H1 (cell line): ENCODE data around the gene CEP44. TPM values are rescaled to one million over a fixed set of nuclear protein-coding genes. Genes with fewer than 3 reads are reported as not detected.

ENCODE experiments used
- CTCF ChIA-PET: fragments of 300-600 bp; sonication (Branson Sonifier 250); formaldehyde crosslinking; loops from one replicate; lab custom pipeline; 2021; ENCODE audit not compliant: partially characterized antibody; lab: Charles Lee
- POLR2A ChIA-PET: fragments of 300-600 bp; sonication (Branson Sonifier 250); formaldehyde crosslinking; loops from one replicate; lab custom pipeline; 2021; ENCODE audit warnings: inconsistent platforms; ENCODE audit not compliant: partially characterized antibody; lab: Charles Lee
- DNase-seq, 2 experiments: peaks; one replicate each; pipeline versions ENCODE4 v3.0.0 to v3.0.0-alpha.2; 2010 to 2022; ENCODE audit warnings: low spot score in 2 of 2, low read depth in 1 of 2, mixed read lengths in 1 of 2
- FAIRE-seq: peaks from 2 replicates; lab custom pipeline; 2011; peaks lifted over from hg19 to GRCh38; lab: Jason Lieb, UNC
- H2AFZ ChIP-seq: 2 replicates; pipeline ENCODE4 v1.8.1; 2012; ENCODE audit warnings: low read length, inconsistent platforms
- H2AK5ac ChIP-seq: 2 replicates; pipeline ENCODE4 v1.6.1; 2013; ENCODE audit warnings: low read depth, low read length
- H2BK120ac ChIP-seq: replicated peaks from 2 replicates; pipeline ENCODE3; 2013; ENCODE audit warnings: low read depth, low read length, inconsistent platforms
- H2BK12ac ChIP-seq: 2 replicates; pipeline ENCODE4 v1.6.1; 2013; ENCODE audit warnings: low read depth, low read length
- H2BK15ac ChIP-seq: 2 replicates; pipeline ENCODE4 v1.6.1; 2013; ENCODE audit warnings: low read length
- H2BK20ac ChIP-seq: 2 replicates; pipeline ENCODE4 v1.6.1; 2013; ENCODE audit warnings: low read length
- H2BK5ac ChIP-seq: 2 replicates; pipeline ENCODE4 v1.6.1; 2013; ENCODE audit warnings: low read depth, low read length
- H3K14ac ChIP-seq: 2 replicates; pipeline ENCODE4 v1.6.1; 2013; ENCODE audit warnings: inconsistent platforms; ENCODE audit not compliant: insufficient read length
- H3K18ac ChIP-seq: 2 replicates; pipeline ENCODE4 v1.6.1; 2013; ENCODE audit warnings: low read length; ENCODE audit errors: extremely low read depth
- H3K23ac ChIP-seq: 2 replicates; pipeline ENCODE4 v1.6.1; 2013; ENCODE audit warnings: inconsistent platforms; ENCODE audit not compliant: insufficient read length
- H3K23me2 ChIP-seq: 2 replicates; pipeline ENCODE4 v1.6.1; 2013; ENCODE audit warnings: low read depth, low read length
- H3K27ac ChIP-seq: 2 replicates; pipeline ENCODE4 v1.6.1; 2011; ENCODE audit warnings: low read depth, low read length, inconsistent platforms
- H3K27me3 ChIP-seq, 4 experiments: replicated peaks in 1 of 4; 1 replicate in 1 of 4; 2 replicates in 3 of 4; pipeline versions ENCODE4 v1.6.1 to v1.8.1; 2011 to 2013; ENCODE audit warnings: low read length in 3 of 4, mild to moderate bottlenecking in 3 of 4, inconsistent platforms in 2 of 4, mixed read lengths in 2 of 4, moderate library complexity in 1 of 4; ENCODE audit not compliant: control insufficient read depth in 3 of 4, insufficient read depth in 3 of 4; ENCODE audit errors: extremely low read depth in 1 of 4
- H3K36me3 ChIP-seq, 4 experiments: 2 replicates each; pipeline versions ENCODE4 v1.6.1 to v1.8.1; 2011 to 2013; ENCODE audit warnings: mild to moderate bottlenecking in 4 of 4, low read length in 3 of 4, moderate library complexity in 2 of 4, control low read depth in 1 of 4, inconsistent platforms in 1 of 4; ENCODE audit not compliant: insufficient read depth in 4 of 4, control insufficient read depth in 2 of 4
- H3K4ac ChIP-seq: replicated peaks from 2 replicates; pipeline ENCODE3; 2013; ENCODE audit warnings: low read length, low read depth, mixed read lengths, inconsistent platforms; ENCODE audit not compliant: insufficient read length
- H3K4me1 ChIP-seq, 4 experiments: replicated peaks in 1 of 4; 1 replicate in 1 of 4; 2 replicates in 3 of 4; pipeline versions ENCODE4 v1.6.1 to v1.8.1; 2011 to 2013; ENCODE audit warnings: low read length in 3 of 4, inconsistent platforms in 2 of 4, mixed read lengths in 1 of 4; ENCODE audit not compliant: insufficient read depth in 4 of 4, control insufficient read depth in 3 of 4
- H3K4me2 ChIP-seq, 2 experiments: 2 replicates each; pipeline versions ENCODE4 v1.6.1 to v1.8.1; 2011 to 2013; ENCODE audit warnings: low read depth in 2 of 2, low read length in 2 of 2, control low read depth in 1 of 2, inconsistent platforms in 1 of 2, mild to moderate bottlenecking in 1 of 2; ENCODE audit not compliant: insufficient read depth in 1 of 2
- H3K4me3 ChIP-seq, 4 experiments: fragments of 200-600, 300-600 bp in 1 of 4; sonication (generic), shearing (Covaris generic), sonication (Bioruptor Twin) in 1 of 4; 2 replicates each; pipeline versions ENCODE4 v1.5.1 to v1.8.1; 2011 to 2016; ENCODE audit warnings: low read length in 4 of 4, low read depth in 3 of 4, control low read depth in 2 of 4, inconsistent platforms in 2 of 4, mild to moderate bottlenecking in 2 of 4, mixed read lengths in 1 of 4, moderate library complexity in 1 of 4; ENCODE audit not compliant: insufficient read depth in 2 of 4; ENCODE audit errors: extremely low read depth in 1 of 4
- H3K56ac ChIP-seq: replicated peaks from 2 replicates; pipeline ENCODE3; 2013; ENCODE audit warnings: low read depth, mild to moderate bottlenecking, mixed read lengths, low read length, inconsistent platforms; ENCODE audit not compliant: insufficient read length
- H3K79me1 ChIP-seq: 2 replicates; pipeline ENCODE4 v1.6.1; 2013; ENCODE audit warnings: low read depth, low read length, control low read depth
- H3K79me2 ChIP-seq, 2 experiments: 2 replicates each; pipeline versions ENCODE4 v1.6.1 to v1.8.1; 2012 to 2013; ENCODE audit warnings: low read length in 2 of 2, mild to moderate bottlenecking in 2 of 2, inconsistent platforms in 1 of 2; ENCODE audit not compliant: insufficient read depth in 2 of 2, control insufficient read depth in 1 of 2
- H3K9ac ChIP-seq, 4 experiments: replicated peaks in 1 of 4; 1 replicate in 1 of 4; 2 replicates in 3 of 4; pipeline versions ENCODE4 v1.6.1 to v1.8.1; 2011 to 2013; ENCODE audit warnings: low read depth in 3 of 4, low read length in 3 of 4, control low read depth in 2 of 4, mild to moderate bottlenecking in 2 of 4, moderate library complexity in 2 of 4, inconsistent platforms in 1 of 4; ENCODE audit errors: extremely low read depth in 1 of 4
- H3K9me3 ChIP-seq, 2 experiments: 2 replicates each; pipeline versions ENCODE4 v1.6.1 to v1.8.1; 2012 to 2013; ENCODE audit warnings: mild to moderate bottlenecking in 2 of 2, moderate library complexity in 2 of 2, control low read depth in 1 of 2, inconsistent platforms in 1 of 2, low read depth in 1 of 2, low read length in 1 of 2, mixed read lengths in 1 of 2; ENCODE audit not compliant: insufficient read depth in 2 of 2
- H4K20me1 ChIP-seq, 2 experiments: replicated peaks in 1 of 2; 2 replicates each; pipeline versions ENCODE3 to v1.8.1; 2011 to 2013; ENCODE audit warnings: inconsistent platforms in 2 of 2, low read length in 2 of 2, mild to moderate bottlenecking in 1 of 2; ENCODE audit not compliant: insufficient read depth in 2 of 2, control insufficient read depth in 1 of 2
- H4K5ac ChIP-seq: 2 replicates; pipeline ENCODE4 v1.6.1; 2013; ENCODE audit warnings: low read length, low read depth, mixed read lengths, inconsistent platforms; ENCODE audit not compliant: insufficient read length
- H4K8ac ChIP-seq: 2 replicates; pipeline ENCODE4 v1.8.0; 2013; ENCODE audit warnings: mild to moderate bottlenecking, moderate library complexity, low read length, inconsistent platforms; ENCODE audit not compliant: insufficient read depth; ENCODE audit errors: extremely low read depth
- H4K91ac ChIP-seq: replicated peaks from 2 replicates; pipeline ENCODE3; 2013; ENCODE audit warnings: low read length, mixed read lengths, inconsistent platforms; ENCODE audit not compliant: insufficient read length
- BRCA1 ChIP-seq: IDR thresholded peaks from 2 replicates; pipeline ENCODE4 v1.6.1; 2012; ENCODE audit warnings: low read depth, low read length, improper control_type of control experiment
- CEBPB ChIP-seq: IDR thresholded peaks from 2 replicates; pipeline ENCODE4 v1.6.1; 2012; ENCODE audit warnings: low read depth, low read length
- GTF2F1 ChIP-seq: IDR thresholded peaks from 2 replicates; pipeline ENCODE4 v1.6.1; 2012; ENCODE audit warnings: low read depth, low read length, improper control_type of control experiment, borderline replicate concordance
- KDM5A ChIP-seq: fragments of 200-600 bp; IDR thresholded peaks from 2 replicates; pipeline ENCODE4 v1.7.1; 2012; ENCODE audit warnings: mild to moderate bottlenecking, low read length, inconsistent platforms, mixed read lengths
- NANOG ChIP-seq: IDR thresholded peaks from 2 replicates; pipeline ENCODE4 v1.6.1; 2011; ENCODE audit warnings: low read length, low read depth, mild to moderate bottlenecking, inconsistent platforms; ENCODE audit not compliant: insufficient read depth, poor library complexity, severe bottlenecking
- POU5F1 ChIP-seq: IDR thresholded peaks from 2 replicates; pipeline ENCODE4 v1.6.1; 2011; ENCODE audit warnings: low read depth, mild to moderate bottlenecking, low read length, moderate library complexity
- SIRT6 ChIP-seq: IDR thresholded peaks from one replicate; pipeline ENCODE4 v1.7.1; 2012; ENCODE audit warnings: low read length, inconsistent platforms
- YY1 ChIP-seq: IDR thresholded peaks from 2 replicates; pipeline ENCODE4 v1.6.1; 2011; ENCODE audit warnings: low read depth, mild to moderate bottlenecking, low read length
- WGBS, 2 experiments: shearing (Covaris generic) in 1 of 2; methylation state at CpG; one replicate each; pipeline versions ENCODE4 v1.1.6 to v1.1.7; 2013 to 2015; ENCODE audit warnings: low lambda C conversion rate in 2 of 2, mixed read lengths in 2 of 2, inconsistent platforms in 1 of 2, low coverage in 1 of 2, missing lambda C conversion rate in 1 of 2; ENCODE audit not compliant: insufficient replicate concordance in 2 of 2, insufficient coverage in 1 of 2, insufficient read length in 1 of 2; ENCODE audit errors: extremely low coverage in 1 of 2, missing lambda C conversion rate in 1 of 2; 5-methylcytosine and 5-hydroxymethylcytosine counted together
- polyA plus RNA-seq, 7 experiments: library from polyadenylated mRNA; depleted of rRNA in 3 of 7; stranded (reverse) in 5 of 7; unstranded in 2 of 7; fragments of >200 nt in 5 of 7; fragments of 200-250 nt in 2 of 7; gene quantifications; 1 replicate in 5 of 7; 2 replicates in 1 of 7; 4 replicates in 1 of 7; pipeline versions ENCODE4 v1.2.1 to v1.2.3, GENCODE V29; 2011 to 2013; ENCODE audit warnings: missing spikeins in 2 of 7, mixed read lengths in 2 of 7
- total RNA-seq: library from RNA; stranded (reverse); fragmentation: NEBNext Ultra II Directional; extraction: Animal tissue kit (Norgen Biotek cat#: 25700); gene quantifications from 2 replicates; pipeline ENCODE4 v1.2.1, GENCODE V29; 2021
- TF ChIP-seq, protein P1 (sequence below): IDR thresholded peaks from 2 replicates; pipeline ENCODE4 v1.6.1; 2012; ENCODE audit warnings: inconsistent platforms

CEP44 gene
- total and polyA plus RNA-seq, 2 of the 8 experiments (the other 6 are each of a cell fraction or from before 2014, with no cell fraction given), result 3.4 to 17.1 TPM

DNA sequence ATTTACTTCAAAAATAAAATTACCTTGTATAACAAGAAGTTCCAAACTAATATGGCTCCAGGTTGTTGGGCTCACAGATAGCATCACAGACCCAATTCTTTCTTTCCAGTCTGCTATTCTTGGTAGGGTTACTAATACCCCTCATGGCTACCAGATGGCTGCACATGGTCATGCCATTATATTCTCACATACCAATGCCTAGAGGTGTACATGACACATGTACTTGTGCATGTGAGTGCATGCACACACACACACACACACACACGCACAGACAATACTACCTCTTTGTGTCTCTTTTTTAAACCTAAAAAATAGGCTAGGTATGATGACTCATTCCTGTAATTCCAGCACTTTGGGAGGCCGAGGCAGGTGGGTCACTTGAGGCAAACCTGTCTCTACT lies 31.3 kb upstream of the CEP44 start:
- H3K4me3 ChIP-seq, result no peak overlapping the region
- H2BK120ac ChIP-seq, result no peak overlapping the region
- no peaks in the 10 kb centered on the region for H3K4me1 ChIP-seq
- FAIRE-seq (no peak), DNase-seq (no peak)
- no peak overlapping the region for H3K18ac ChIP-seq
- H4K91ac ChIP-seq, result no peak overlapping the region
- peaks cover 0 to 1% (median 0%) of the 10 kb centered on the region in 4 experiments; a peak in 1 of 7 replicates for H3K27me3 ChIP-seq
- no peak overlapping the region for H2BK15ac ChIP-seq
- WGBS, 2 experiments, result 50% methylated on average over 2 of the region's 2 CpGs; no CpG with 5 or more reads in 1 of the 2 experiments
- H3K79me2 ChIP-seq, result no peaks in the 10 kb centered on the region
- no peak overlapping the region for H2BK20ac ChIP-seq
- no peak overlapping the region for H4K8ac ChIP-seq
- H3K9me3 ChIP-seq, result no peaks in the 10 kb centered on the region
- H3K9ac ChIP-seq, result no peak overlapping the region
- H3K36me3 ChIP-seq, result no peaks in the 10 kb centered on the region
- ChIA-PET CTCF (interaction anchor here (1.3 to 1.7 kb wide), 2 partner anchors 18 to 30 kb away, joined by 3 to 6 read pairs; no protein-coding TSS in a partner anchor), POLR2A (no interaction called here)
- H3K23me2 ChIP-seq, result no peaks in the 10 kb centered on the region
- no peak overlapping the region for H3K14ac ChIP-seq
- no peak overlapping the region for H3K56ac ChIP-seq
- H2AK5ac ChIP-seq, result no peak overlapping the region
- no peak overlapping the region for H3K23ac ChIP-seq
- TF ChIP-seq CEBPB (no peak), SIRT6 (no peak), NANOG (no peak), YY1 (no peak), BRCA1 (no peak), GTF2F1 (no peak), KDM5A (no peak), POU5F1 (no peak)
- TF ChIP-seq, protein P1, sequence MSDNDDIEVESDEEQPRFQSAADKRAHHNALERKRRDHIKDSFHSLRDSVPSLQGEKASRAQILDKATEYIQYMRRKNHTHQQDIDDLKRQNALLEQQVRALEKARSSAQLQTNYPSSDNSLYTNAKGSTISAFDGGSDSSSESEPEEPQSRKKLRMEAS, result no peak
- no peak overlapping the region for H3K4me2 ChIP-seq
- no peak overlapping the region for H3K4ac ChIP-seq
- no peak overlapping the region for H2AFZ ChIP-seq
- no peak overlapping the region for H4K5ac ChIP-seq
- H2BK5ac ChIP-seq, result no peak overlapping the region
- no peak overlapping the region for H3K27ac ChIP-seq
- no peak overlapping the region for H2BK12ac ChIP-seq
- H3K79me1 ChIP-seq, result no peaks in the 10 kb centered on the region
- H4K20me1 ChIP-seq, result no peaks in the 10 kb centered on the region
